ENCODE results near the gene IL17REL. TPM values are rescaled to one million over a fixed set of nuclear protein-coding genes. Genes with fewer than 3 reads are reported as not detected.
"Not testable (repeated sequence)": the region's sequence is repeated elsewhere in the genome, so short reads cannot be mapped to it uniquely, and the experiment has no call there.

The IL17REL gene
- total RNA-seq, 4 donors from 2014 or later, result not detected

DNA sequence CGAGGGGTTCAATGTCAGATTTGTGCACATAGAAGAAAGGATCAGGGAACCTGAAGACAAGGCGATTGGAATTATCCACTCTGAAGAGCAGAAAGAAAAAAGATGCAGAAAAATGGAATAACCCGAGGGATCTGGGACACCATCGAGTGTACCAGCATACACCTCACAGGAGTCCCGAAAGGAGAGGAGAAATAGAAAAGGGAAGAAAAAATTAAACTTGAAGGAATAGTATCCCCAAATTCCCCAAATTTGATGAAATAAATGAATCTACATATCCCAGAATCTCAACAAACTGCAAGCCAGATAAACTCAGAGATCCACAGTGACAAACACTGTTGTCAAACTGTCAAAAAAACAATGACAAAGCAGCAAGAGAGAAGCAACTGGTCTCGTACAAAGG is 21.4 kb downstream of the IL17REL start:
- no peak for DNase-seq (ENCODE audit: low spot score in 2 of 2)
- Histone ChIP-seq H3K4me3 (no peak overlapping the region), H3K4me1 (peaks cover 0 to 4% (median 2%) of the 10 kb centered on the region in 4 donors), H3K36me3 (no peaks in the 10 kb centered on the region), H3K27ac (no peak overlapping the region), H3K9me3 (peaks cover 0 to 49% (median 7%) of the 10 kb centered on the region in 4 donors), H3K27me3 (peaks cover 0 to 5% of the 10 kb centered on the region in 2 donors)
- WGBS, 2 donors, result 90 to 91% methylated on average over 6 of the region's 6 CpGs
- TF ChIP-seq EP300 (IDR thresholded peaks at IDR 0.05) (no peak), POLR2A (IDR thresholded peaks at IDR 0.05) (no peak), CTCF (IDR thresholded peaks at IDR 0.05) (no peak)

DNA sequence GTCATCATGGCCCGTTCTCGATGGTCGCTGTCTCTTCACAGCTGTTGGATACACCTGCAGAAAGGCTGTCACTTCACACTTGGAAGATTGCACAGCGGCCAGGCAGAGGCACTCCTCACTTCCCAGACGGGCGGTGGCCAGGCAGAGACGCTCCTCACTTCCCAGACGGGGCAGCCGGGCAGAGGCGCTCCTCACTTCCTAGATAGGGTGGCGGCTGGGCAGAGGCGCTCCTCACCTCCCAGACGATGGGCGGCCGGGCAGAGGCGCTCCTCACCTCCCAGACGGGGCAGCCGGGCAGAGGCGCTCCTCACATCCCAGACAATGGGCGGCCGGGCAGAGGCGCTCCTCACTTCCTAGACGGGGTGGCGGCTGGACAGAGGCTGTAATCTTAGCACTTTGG is 22.7 kb downstream of the IL17REL start:
- peaks cover 0 to 61% (median 10%) of the 10 kb centered on the region in 4 donors for H3K9me3 ChIP-seq
- 89 to 93% methylated on average over 16 to 22 of the region's 24 CpGs for WGBS, 2 donors
- H3K4me1 ChIP-seq; H3K27me3 ChIP-seq; H3K36me3 ChIP-seq; DNase-seq (ENCODE audit: low spot score in 2 of 2); H3K4me3 ChIP-seq; H3K27ac ChIP-seq: not testable (repeated sequence)

DNA sequence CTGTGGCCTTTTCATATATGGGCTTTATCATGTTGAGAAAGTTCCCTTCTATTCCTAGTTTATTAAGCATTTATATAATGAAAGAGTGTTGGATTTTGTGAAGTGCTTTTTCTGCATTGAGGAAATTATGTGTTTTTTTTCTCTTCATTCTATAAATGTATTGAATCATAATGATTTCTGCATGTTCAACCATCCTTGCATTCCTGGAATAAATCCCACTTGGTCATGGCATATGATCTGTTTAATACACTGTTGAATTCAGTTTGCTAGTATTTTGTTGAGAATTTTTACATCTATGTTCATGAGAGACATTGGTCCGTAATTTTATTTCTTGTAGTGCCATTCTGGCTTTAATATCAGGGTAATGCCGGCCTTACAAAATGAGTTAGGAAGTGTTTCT is 26.2 kb downstream of the IL17REL start:
- Histone ChIP-seq H3K4me3 (no peak overlapping the region), H3K27ac (no peak overlapping the region), H3K36me3 (no peaks in the 10 kb centered on the region), H3K4me1 (peaks cover 0 to 10% (median 3%) of the 10 kb centered on the region in 4 donors), H3K27me3 (peaks cover 0 to 43% of the 10 kb centered on the region in 2 donors), H3K9me3 (peaks cover 0 to 54% (median 9%) of the 10 kb centered on the region in 4 donors)
- TF ChIP-seq CTCF (IDR thresholded peaks at IDR 0.05) (no peak), EP300 (IDR thresholded peaks at IDR 0.05) (no peak), POLR2A (IDR thresholded peaks at IDR 0.05) (no peak)
- 97 to 98% methylated on average over 2 of the region's 2 CpGs for WGBS, 2 donors
- DNase-seq (ENCODE audit: low spot score in 2 of 2), result no peak

- DNase-seq (ENCODE audit: low spot score in 2 of 2), result no peak
- Histone ChIP-seq H3K27me3 (peaks cover 0 to 56% of the 10 kb centered on the region in 2 donors), H3K9me3 (peaks cover 0 to 48% (median 6%) of the 10 kb centered on the region in 4 donors), H3K27ac (no peak overlapping the region), H3K4me1 (peaks cover 0 to 10% (median 3%) of the 10 kb centered on the region in 4 donors), H3K4me3 (peak overlapping the region in 1 of 4 donors; percentile 21), H3K36me3 (no peaks in the 10 kb centered on the region)
- TF ChIP-seq CTCF (IDR thresholded peaks at IDR 0.05) (peak in 2 of 5 experiments; percentile 23 to 29), EP300 (IDR thresholded peaks at IDR 0.05) (no peak)
- WGBS, 2 donors, result 2 to 12% methylated on average over 16 to 59 of the region's 90 CpGs
Observed at GRCh38 chr22:49983148-49984042, 29.2 kb downstream of the IL17REL start.

GRCh38 chr22:49981799-49982198 is 30.8 kb downstream of the IL17REL start:
- Histone ChIP-seq H3K4me1 (peaks cover 0 to 10% (median 3%) of the 10 kb centered on the region in 4 donors), H3K9me3 (peaks cover 0 to 41% (median 6%) of the 10 kb centered on the region in 4 donors), H3K27me3 (peaks cover 0 to 56% of the 10 kb centered on the region in 2 donors)
- H3K4me3 ChIP-seq; H3K27ac ChIP-seq; DNase-seq (ENCODE audit: low spot score in 2 of 2); H3K36me3 ChIP-seq: not testable (repeated sequence)
- 91 to 95% methylated on average over 7 of the region's 7 CpGs for WGBS, 2 donors

DNA sequence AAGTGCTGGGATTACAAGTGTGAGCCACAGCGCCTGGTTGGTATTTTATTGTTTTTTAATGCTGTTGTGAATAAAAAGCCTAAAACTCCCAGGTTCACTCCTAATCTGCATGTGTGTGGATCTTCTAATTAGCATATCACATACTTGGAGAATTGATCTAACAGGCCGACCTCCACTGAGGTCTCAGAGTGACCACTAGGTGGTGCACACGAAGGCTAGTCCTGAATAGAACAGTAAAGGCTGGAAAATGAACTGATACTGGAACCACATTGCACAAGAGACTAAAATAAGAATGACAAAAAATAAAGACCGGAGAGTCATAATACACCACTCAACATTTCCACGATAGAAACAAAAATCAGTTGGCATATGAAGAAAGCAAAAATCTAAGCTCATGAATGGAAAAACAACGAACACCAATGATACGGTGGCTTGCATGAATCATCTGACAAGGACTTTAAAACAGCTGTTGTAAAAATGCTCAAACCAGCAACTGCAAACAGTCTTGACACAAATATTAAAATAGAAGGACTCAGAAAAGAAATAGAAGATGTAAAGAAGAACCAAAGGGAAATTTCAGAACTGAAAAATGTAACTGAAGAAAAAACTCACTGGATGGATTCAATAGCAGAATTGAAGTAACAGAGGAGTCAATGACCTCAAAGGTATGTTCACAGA is 32.8 kb downstream of the IL17REL start:
- peaks cover 0 to 22% (median 0%) of the 10 kb centered on the region in 4 donors for H3K9me3 ChIP-seq
- peaks cover 0 to 47% of the 10 kb centered on the region in 2 donors for H3K27me3 ChIP-seq
- H3K36me3 ChIP-seq, result no peaks in the 10 kb centered on the region
- TF ChIP-seq POLR2A (IDR thresholded peaks at IDR 0.05) (no peak), CTCF (IDR thresholded peaks at IDR 0.05) (peak in 4 of 5 experiments; percentile 9 to 39 (median 27))
- H3K4me1 ChIP-seq, result peaks cover 0 to 20% (median 7%) of the 10 kb centered on the region in 4 donors
- H3K27ac ChIP-seq, result no peak overlapping the region
- no peak overlapping the region for H3K4me3 ChIP-seq
- WGBS, 2 donors, result 52 to 57% methylated on average over 7 of the region's 7 CpGs
- DNase-seq (ENCODE audit: low spot score in 2 of 2), result no peak

Data from tibial nerve (tissue), 4 donors.